Measurements from ENCODE around the gene MYO10.

MYO10 gene

DNA sequence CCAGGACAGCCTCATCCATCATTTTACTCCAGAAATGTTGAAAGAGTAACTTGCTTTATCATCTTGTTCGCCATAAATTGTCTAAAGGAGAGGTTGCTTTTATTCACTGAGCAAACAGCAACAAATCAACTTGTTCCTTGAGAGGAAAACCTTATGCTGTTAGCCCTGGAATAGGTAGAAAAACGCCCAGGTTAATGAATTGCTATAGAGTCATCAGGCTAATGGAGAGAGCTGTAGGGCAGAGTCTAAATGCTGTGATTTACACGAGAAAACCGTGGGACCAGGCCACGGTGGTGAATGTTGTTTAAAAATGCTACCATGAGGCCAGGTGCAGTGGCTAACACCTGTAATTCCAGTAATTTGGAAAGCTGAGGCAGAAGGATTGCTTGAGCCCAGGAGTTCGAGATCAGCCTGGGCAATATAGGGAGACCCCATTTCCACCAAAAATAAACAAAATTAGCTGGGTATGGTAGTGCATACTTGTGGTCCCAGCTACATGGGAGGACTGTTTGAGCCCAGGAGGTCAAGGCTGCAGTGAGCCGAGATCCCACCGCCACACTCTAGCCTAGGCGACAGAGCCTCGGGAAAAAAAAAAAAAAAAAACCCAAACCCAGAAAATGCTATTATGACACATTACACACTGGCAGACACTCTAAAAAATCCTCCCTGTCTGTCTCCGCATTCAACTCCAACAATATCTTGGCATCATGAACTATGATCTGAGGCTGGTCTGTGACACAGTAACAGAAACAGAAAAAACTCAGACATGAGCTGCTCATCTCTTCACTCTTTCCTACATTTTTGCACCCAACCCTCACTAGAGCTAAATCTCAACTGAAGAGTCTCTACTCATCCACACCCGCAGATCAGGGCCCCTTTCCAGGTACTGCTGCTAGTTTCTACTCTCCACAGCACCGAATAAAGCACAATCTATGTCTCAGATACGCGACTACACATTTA, 200.7 kb downstream of the MYO10 start:
- Histone ChIP-seq H3K9ac (no peak overlapping the region), H3K27me3 (ENCODE audit: control insufficient read depth, insufficient read depth, low read length) (no peaks in the 10 kb centered on the region), H3K4me1 (no peaks in the 10 kb centered on the region), H3K79me2 (no peaks in the 10 kb centered on the region), H3K4me2 (ENCODE audit: low read length) (no peak overlapping the region), H3K36me3 (ENCODE audit: control insufficient read depth, insufficient read depth, low read length) (no peaks in the 10 kb centered on the region), H3K9me3 (ENCODE audit: control insufficient read depth, low read length) (no peaks in the 10 kb centered on the region), H2AFZ (no peak overlapping the region), H3K4me3 (ENCODE audit: low read depth, low read length) (no peak overlapping the region), H3K27ac (no peak overlapping the region)
- TF ChIP-seq CTCF (IDR thresholded peaks at IDR 0.05) = no peak

DNA sequence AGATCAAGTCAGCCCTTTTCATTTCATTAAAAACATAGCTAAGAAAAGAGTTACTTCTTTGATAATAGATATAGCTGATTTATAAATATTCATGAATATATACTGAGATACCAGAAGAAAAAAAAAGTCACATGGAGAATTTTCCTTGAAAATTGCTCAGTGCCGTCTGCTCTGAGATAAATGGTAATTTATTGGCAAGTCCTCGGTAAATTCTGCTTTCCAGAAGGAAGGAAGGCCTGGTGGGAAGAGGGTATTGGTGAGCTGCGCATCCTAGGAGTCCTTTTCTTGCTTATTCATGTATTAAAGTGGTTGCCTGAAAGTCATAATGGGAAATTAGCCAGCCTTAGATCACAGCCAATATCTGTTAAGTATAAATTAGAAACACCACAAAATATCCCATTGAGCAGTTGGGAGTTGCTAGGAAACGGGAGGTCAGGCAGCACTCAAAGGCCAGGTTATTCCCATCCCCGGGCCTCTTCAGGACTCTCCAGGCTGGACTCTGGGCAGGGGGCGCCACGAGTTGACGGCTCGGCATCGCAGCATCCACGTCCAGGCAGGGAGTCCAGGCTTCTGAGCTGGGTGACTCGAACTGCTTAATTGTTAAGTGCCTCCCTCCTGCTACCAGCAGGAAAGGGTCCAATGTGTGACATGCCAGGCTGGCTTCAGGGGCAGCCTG, 202.6 kb downstream of the MYO10 start:
- no peaks in the 10 kb centered on the region for H3K9me3 ChIP-seq (ENCODE audit: control insufficient read depth, low read length)
- no peak overlapping the region for H3K27ac ChIP-seq
- no peaks in the 10 kb centered on the region for H3K4me1 ChIP-seq
- H3K27me3 ChIP-seq (ENCODE audit: control insufficient read depth, insufficient read depth, low read length) = no peaks in the 10 kb centered on the region
- H2AFZ ChIP-seq = no peak overlapping the region
- no peak overlapping the region for H3K4me2 ChIP-seq (ENCODE audit: low read length)
- H3K79me2 ChIP-seq = no peaks in the 10 kb centered on the region
- no peak for TF ChIP-seq CTCF (IDR thresholded peaks at IDR 0.05)
- no peaks in the 10 kb centered on the region for H3K36me3 ChIP-seq (ENCODE audit: control insufficient read depth, insufficient read depth, low read length)
- H3K9ac ChIP-seq = no peak overlapping the region
- H3K4me3 ChIP-seq (ENCODE audit: low read depth, low read length) = no peak overlapping the region

DNA sequence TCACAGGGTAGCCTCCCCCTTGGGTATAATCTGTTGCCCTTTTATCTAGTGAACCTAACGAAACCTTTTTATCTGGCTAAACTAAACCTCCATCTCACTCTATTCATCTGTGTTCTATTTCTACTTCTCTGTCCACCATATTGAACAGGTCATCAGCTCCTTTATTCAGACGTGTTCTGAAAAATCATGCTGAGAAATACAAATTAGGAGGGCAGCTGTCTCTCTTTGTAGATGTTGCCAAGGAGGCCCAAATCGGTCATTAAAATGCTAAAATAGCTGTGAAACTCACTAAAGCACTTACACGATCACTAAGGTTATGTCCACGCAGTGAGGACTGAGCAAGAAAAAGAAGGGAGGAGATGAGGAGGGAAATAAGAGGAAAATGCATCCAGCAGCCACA, 203.7 kb downstream of the MYO10 start:
- Histone ChIP-seq H2AFZ (no peak overlapping the region), H3K4me3 (ENCODE audit: low read depth, low read length) (no peak overlapping the region), H3K36me3 (ENCODE audit: control insufficient read depth, insufficient read depth, low read length) (no peaks in the 10 kb centered on the region), H3K4me2 (ENCODE audit: low read length) (no peak overlapping the region), H3K9ac (no peak overlapping the region), H3K79me2 (no peaks in the 10 kb centered on the region), H3K27ac (no peak overlapping the region), H3K4me1 (no peaks in the 10 kb centered on the region), H3K9me3 (ENCODE audit: control insufficient read depth, low read length) (no peaks in the 10 kb centered on the region), H3K27me3 (ENCODE audit: control insufficient read depth, insufficient read depth, low read length) (no peaks in the 10 kb centered on the region)
- TF ChIP-seq CTCF (IDR thresholded peaks at IDR 0.05) = no peak

DNA sequence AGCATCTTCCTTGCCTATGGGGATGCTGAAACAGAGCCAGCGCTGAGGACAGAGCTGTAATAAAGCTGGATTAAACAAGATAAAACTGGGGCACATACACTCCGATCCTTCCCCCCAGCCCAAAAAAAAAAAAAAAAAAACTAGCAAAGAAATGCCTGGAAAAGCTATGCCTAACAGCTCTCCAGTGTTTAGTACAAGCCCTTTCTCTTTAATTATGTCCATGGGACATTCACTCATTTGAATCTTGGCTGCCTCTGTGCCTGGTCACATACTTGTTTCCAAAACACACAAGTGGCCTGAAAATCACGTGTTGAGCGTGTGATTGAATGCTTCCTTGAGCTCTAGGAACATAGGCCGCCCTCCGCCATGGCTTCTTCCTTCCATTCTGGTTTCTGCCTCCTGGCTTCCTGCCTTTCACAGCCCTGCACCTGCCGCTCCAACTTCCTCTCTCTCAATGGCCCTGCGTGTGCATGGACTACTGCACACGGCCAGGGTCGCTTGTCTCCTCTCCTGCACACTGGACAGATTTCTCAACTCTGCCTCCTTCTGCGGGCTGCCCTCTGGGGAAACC, 208.2 kb downstream of the MYO10 start:
- Histone ChIP-seq H3K4me3 (ENCODE audit: low read depth, low read length) (no peak overlapping the region), H3K9me3 (ENCODE audit: control insufficient read depth, low read length) (no peaks in the 10 kb centered on the region), H2AFZ (no peak overlapping the region), H3K27me3 (ENCODE audit: control insufficient read depth, insufficient read depth, low read length) (no peaks in the 10 kb centered on the region), H3K79me2 (no peaks in the 10 kb centered on the region), H3K36me3 (ENCODE audit: control insufficient read depth, insufficient read depth, low read length) (no peaks in the 10 kb centered on the region), H3K9ac (no peak overlapping the region), H3K27ac (no peak overlapping the region), H3K4me2 (ENCODE audit: low read length) (no peak overlapping the region), H3K4me1 (no peaks in the 10 kb centered on the region)
- no peak for TF ChIP-seq CTCF (IDR thresholded peaks at IDR 0.05)
